Retinal pigment epithelial cell (primary cell): Measurements from ENCODE around the gene MAST4.

ENCODE experiments used
- DNase-seq: peaks from one replicate; pipeline ENCODE4 v3.0.0-alpha.2; 2010; ENCODE audit warnings: low read depth
- H3K4me3 ChIP-seq: 2 replicates; pipeline ENCODE4 v1.5.1; 2011; ENCODE audit warnings: mild to moderate bottlenecking, low read length, control low read depth, moderate library complexity
- CTCF ChIP-seq: conservative IDR thresholded peaks from 2 replicates; pipeline ENCODE4 v1.5.1; 2011; ENCODE audit warnings: low read depth, low read length, control low read depth, inconsistent platforms

Gene MAST4

GRCh38 chr5:67189079-67189354 lies 592.8 kb downstream of the MAST4 start:
- no peak overlapping the region for H3K4me3 ChIP-seq
- no peak for TF ChIP-seq CTCF
- no peak for DNase-seq

- no peak overlapping the region for H3K4me3 ChIP-seq
- DNase-seq: no peak
- TF ChIP-seq CTCF: no peak
Observed at GRCh38 chr5:67189931-67190330, 593.7 kb downstream of the MAST4 start.

- TF ChIP-seq CTCF: no peak
- no peak overlapping the region for H3K4me3 ChIP-seq
- DNase-seq: no peak
Observed at GRCh38 chr5:67190410-67190809, 594.2 kb downstream of the MAST4 start.

GRCh38 chr5:67190861-67191260 lies 594.7 kb downstream of the MAST4 start:
- no peak overlapping the region for H3K4me3 ChIP-seq
- no peak for DNase-seq
- no peak for TF ChIP-seq CTCF

- no peak for TF ChIP-seq CTCF
- no peak overlapping the region for H3K4me3 ChIP-seq
- no peak for DNase-seq
Observed at GRCh38 chr5:67192719-67193438, 596.7 kb downstream of the MAST4 start.

GRCh38 chr5:67193439-67193807 lies 597.2 kb downstream of the MAST4 start:
- TF ChIP-seq CTCF: no peak
- no peak overlapping the region for H3K4me3 ChIP-seq
- no peak for DNase-seq

GRCh38 chr5:67194166-67194565 lies 598.0 kb downstream of the MAST4 start:
- no peak overlapping the region for H3K4me3 ChIP-seq
- no peak for DNase-seq
- TF ChIP-seq CTCF: no peak
